Muscle layer of colon (tissue), 2 donors: ENCODE results near the gene ARPC4.
"Not testable (repeated sequence)": the region's sequence is repeated elsewhere in the genome, so short reads cannot be mapped to it uniquely, and the experiment has no call there.

Experiments used
- H3K27ac ChIP-seq: one replicate; pipeline ENCODE4 v1.7.0; 2013; ENCODE audit warnings: low read depth, mild to moderate bottlenecking, low read length, moderate library complexity
- H3K27me3 ChIP-seq, 2 donors: one replicate each; pipeline ENCODE4 v1.7.0; 2013; ENCODE audit warnings: low read length in 2 of 2, mild to moderate bottlenecking in 2 of 2; ENCODE audit not compliant: insufficient read depth in 2 of 2, control insufficient read depth in 1 of 2
- H3K36me3 ChIP-seq: one replicate; pipeline ENCODE4 v1.7.0; 2013; ENCODE audit warnings: mild to moderate bottlenecking, low read length; ENCODE audit not compliant: insufficient read depth
- H3K4me1 ChIP-seq: one replicate; pipeline ENCODE4 v1.7.0; 2013; ENCODE audit warnings: mild to moderate bottlenecking, low read length; ENCODE audit not compliant: insufficient read depth
- H3K4me3 ChIP-seq, 2 donors: one replicate each; pipeline ENCODE4 v1.7.0; 2013; ENCODE audit warnings: low read length in 2 of 2, low read depth in 1 of 2, mild to moderate bottlenecking in 1 of 2, moderate library complexity in 1 of 2
- H3K9ac ChIP-seq: one replicate; pipeline ENCODE4 v1.7.0; 2013; ENCODE audit warnings: low read length
- H3K9me3 ChIP-seq: one replicate; pipeline ENCODE4 v1.7.0; 2013; ENCODE audit warnings: mild to moderate bottlenecking, low read length
- donor health status: abdominal sarcoma.
- donor health status: Adenocarcinoma of cecum.

ARPC4 gene

DNA sequence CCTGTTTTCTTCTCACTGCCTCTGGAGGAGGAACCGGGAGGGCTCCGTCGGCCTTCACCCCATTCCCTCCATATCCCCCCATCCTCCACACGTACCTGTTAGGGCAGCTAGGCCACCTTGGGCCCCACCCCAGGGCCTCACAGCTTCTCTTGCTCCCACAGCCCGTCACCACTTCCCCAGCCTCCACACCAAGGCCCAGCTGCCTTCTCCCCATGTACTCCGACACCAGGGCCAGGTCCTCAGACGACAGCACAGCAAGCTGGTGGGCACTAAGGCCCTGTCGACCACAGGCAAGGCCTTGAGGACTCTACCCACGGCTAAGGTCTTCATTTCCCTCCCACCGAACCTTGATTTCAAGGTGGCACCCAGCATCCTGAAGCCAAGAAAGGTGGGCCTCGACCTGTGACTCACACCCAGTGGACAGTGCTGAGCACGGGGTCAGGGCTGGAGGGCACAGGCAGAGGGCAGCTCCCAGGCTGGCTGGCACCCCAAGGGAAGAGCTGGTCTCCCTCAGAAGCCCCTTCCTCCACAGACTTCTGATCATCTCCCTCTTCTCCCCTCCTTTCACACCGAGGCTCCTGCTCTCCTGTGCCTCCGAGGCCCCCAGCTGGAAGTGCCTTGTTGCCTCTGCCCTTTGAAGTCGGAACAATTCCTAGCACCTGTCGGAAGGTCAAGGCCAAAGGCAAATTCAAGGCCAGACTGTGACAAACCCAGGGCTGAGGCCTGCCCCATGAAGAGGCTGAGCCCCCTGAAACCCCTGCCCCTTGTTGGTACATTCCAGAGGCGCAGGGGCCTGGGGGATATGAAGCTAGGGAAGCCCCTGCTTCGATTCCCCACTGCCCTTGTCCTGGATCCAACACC lies 41.9 kb downstream of the ARPC4 start:
- Histone ChIP-seq H3K36me3 (peaks cover 42% of the 10 kb centered on the region), H3K27me3 (no peaks in the 10 kb centered on the region), H3K9me3 (no peaks in the 10 kb centered on the region)

DNA sequence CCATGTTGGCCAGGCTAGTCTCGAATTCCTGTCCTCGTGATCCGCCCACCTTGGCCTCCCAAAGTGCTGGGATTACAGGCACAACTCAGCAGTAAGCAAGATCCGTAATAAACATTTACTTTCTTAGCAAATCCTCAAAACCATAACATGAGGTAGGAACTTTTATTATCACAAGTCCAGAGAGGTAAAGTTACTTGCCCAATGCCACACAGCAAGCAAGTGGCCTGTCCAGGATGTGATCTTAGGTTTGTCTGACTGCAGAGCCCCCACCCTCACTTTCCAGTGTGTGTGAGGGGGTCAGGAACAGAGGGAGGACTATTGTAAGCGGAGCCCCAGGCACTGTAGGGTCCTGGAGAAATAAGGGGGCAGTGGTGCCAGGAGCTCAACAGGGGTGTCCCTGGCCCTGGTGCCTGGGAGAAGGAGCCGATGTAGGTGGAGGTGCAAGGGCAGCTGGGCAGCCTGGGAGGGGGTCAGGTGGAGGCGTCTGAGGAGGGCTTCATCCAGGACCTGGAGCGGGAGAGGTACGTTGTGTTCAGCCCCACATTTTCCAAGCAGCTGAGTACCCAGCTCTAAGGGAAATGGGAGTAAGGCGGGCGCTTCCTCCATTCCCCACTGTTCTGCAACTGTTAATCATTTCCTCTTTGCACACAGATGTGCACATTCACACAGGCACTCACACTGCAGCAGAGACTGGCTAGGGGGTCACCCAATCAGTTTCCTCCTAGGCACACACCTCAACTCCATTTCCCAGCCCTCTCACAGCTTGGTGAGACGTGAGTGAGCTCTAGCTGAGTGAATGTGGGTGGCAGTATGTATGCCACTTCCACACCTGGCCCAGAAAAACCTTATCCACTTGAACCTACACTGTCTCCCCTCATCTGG lies 45.1 kb downstream of the ARPC4 start:
- Histone ChIP-seq H3K27ac (no peak overlapping the region), H3K9ac (no peak overlapping the region), H3K4me1 (peaks cover 9% of the 10 kb centered on the region), H3K9me3 (no peaks in the 10 kb centered on the region), H3K27me3 (no peaks in the 10 kb centered on the region), H3K4me3 (no peak overlapping the region), H3K36me3 (peaks cover 54% of the 10 kb centered on the region)

More for the DNA sequence above, 41.9 kb downstream of the ARPC4 start:
- H3K4me3 ChIP-seq = no peak overlapping the region
- H3K4me1 ChIP-seq = no peaks in the 10 kb centered on the region
- H3K9ac ChIP-seq = no peak overlapping the region
- no peak overlapping the region for H3K27ac ChIP-seq

GRCh38 chr3:9838856-9839255 lies 46.0 kb downstream of the ARPC4 start:
- H3K36me3 ChIP-seq = peaks cover 47% of the 10 kb centered on the region

DNA sequence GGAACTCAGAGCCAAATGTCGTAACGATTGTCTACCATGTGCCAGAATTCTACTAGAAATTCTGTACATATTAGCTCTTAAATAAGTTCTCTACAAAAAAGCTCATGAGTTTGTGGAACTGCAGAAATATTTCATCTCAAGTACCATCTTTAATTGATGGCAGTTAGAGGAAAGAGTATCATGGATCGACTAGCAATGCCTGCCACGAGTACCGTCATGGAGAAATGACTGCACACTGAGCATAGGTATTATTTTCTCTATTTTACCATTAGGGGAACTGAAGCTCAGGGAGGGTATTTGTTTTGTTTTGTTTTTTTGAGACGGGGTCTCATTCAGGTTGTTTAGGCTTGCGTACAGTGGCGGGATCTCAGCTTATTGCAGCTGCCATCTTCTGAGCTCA lies 48.1 kb downstream of the ARPC4 start:
- no peak overlapping the region for H3K9ac ChIP-seq
- no peaks in the 10 kb centered on the region for H3K27me3 ChIP-seq
- H3K27ac ChIP-seq = no peak overlapping the region
- H3K4me3 ChIP-seq = no peak overlapping the region
- H3K36me3 ChIP-seq = peaks cover 39% of the 10 kb centered on the region
- H3K4me1 ChIP-seq = peaks cover 13% of the 10 kb centered on the region
- H3K9me3 ChIP-seq = no peaks in the 10 kb centered on the region

More at GRCh38 chr3:9838856-9839255, 46.0 kb downstream of the ARPC4 start:
- peaks cover 9% of the 10 kb centered on the region for H3K4me1 ChIP-seq
- no peaks in the 10 kb centered on the region for H3K27me3 ChIP-seq
- H3K27ac ChIP-seq = no peak overlapping the region
- no peak overlapping the region for H3K4me3 ChIP-seq
- H3K9me3 ChIP-seq = no peaks in the 10 kb centered on the region
- H3K9ac ChIP-seq = no peak overlapping the region

- Histone ChIP-seq H3K27ac (peak within 1 kb of the TSS; percentile 83), H3K9ac (peak within 1 kb of the TSS; percentile 60), H3K4me3 (peak within 1 kb of the TSS; percentile 64 to 86), H3K27me3 (no peaks in the 10 kb centered on the region), H3K36me3 (peaks cover 25% of the 10 kb centered on the region), H3K9me3 (no peaks in the 10 kb centered on the region), H3K4me1 (peaks cover 13% of the 10 kb centered on the region)
Observed at GRCh38 chr3:9843715-9844438, 51.0 kb downstream of the ARPC4 start, which contains the start of gene RPUSD3. Gene RPUSD3, minus strand, starts transcription at chr3:9844008. Its CDS starts 18 bp downstream, at chr3:9843990.

- H3K4me3 ChIP-seq = no peak overlapping the region
- no peak overlapping the region for H3K27ac ChIP-seq
- H3K4me1 ChIP-seq = peaks cover 13% of the 10 kb centered on the region
- H3K27me3 ChIP-seq = no peaks in the 10 kb centered on the region
- no peak overlapping the region for H3K9ac ChIP-seq
- H3K9me3 ChIP-seq = no peaks in the 10 kb centered on the region
- peaks cover 7% of the 10 kb centered on the region for H3K36me3 ChIP-seq
Observed at GRCh38 chr3:9846231-9846630, 53.3 kb downstream of the ARPC4 start.

DNA sequence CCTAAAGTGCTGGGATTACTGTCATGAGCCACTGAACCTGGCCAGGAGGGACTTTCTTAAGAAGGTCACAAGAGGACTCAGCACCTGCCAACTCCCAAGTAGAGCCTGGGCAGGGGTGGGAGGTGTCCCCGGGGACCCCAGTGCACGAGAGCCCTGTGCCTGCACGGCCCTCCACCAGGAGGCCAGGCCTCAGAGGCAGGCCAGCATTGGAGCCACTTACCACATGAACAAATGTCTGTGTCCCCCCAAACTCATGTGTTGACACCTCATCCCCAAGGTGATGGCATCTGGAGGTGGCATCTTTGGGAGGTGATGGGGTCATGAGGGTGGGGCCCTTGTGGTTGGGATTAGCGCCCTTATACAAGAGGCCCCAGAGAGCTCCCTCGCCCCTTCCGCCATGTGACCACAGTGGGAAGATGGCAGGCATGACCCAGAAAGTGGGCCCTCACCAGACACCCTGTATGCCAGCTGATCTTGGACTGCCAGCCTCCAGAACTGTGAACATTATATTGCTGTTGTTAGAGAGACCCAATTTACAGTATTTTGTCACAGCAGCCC lies 54.1 kb downstream of the ARPC4 start:
- peaks cover 10% of the 10 kb centered on the region for H3K4me1 ChIP-seq
- no peaks in the 10 kb centered on the region for H3K27me3 ChIP-seq
- H3K36me3 ChIP-seq = no peaks in the 10 kb centered on the region
- H3K9me3 ChIP-seq = no peaks in the 10 kb centered on the region
- H3K4me3 ChIP-seq = no peak overlapping the region
- H3K9ac ChIP-seq = no peak overlapping the region
- H3K27ac ChIP-seq = no peak overlapping the region

- H3K36me3 ChIP-seq, H3K4me1 ChIP-seq, H3K27ac ChIP-seq, H3K4me3 ChIP-seq, H3K9ac ChIP-seq, H3K27me3 ChIP-seq, H3K9me3 ChIP-seq: not testable (repeated sequence)
Observed at GRCh38 chr3:9847870-9848269, 55.0 kb downstream of the ARPC4 start.

- not testable (repeated sequence) for H3K4me3 ChIP-seq, H3K9ac ChIP-seq, H3K4me1 ChIP-seq, H3K27ac ChIP-seq, H3K9me3 ChIP-seq, H3K27me3 ChIP-seq, H3K36me3 ChIP-seq
Observed at GRCh38 chr3:9848860-9849259, 56.0 kb downstream of the ARPC4 start.

DNA sequence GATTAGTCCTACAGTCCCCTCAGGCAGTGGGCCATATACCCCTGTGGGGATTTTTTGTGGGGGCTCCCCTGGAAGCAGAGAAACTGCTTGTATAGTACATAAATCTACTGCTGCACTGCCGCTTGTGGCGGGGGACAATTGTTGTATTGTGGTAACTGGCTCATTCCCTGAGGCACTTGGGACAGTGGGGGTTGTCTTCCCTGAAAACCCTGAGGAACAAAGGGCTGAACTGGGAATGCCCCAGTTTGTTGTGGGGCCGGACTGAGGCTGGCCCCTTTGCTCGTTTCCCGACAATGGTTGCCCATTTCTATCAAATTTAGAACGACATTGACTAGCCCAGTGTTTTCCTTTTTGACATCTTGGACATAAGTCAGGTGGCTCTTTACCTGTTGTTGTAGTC lies 58.5 kb downstream of the ARPC4 start:
- not testable (repeated sequence) for H3K4me3 ChIP-seq, H3K9me3 ChIP-seq, H3K9ac ChIP-seq, H3K36me3 ChIP-seq, H3K27me3 ChIP-seq, H3K27ac ChIP-seq, H3K4me1 ChIP-seq

DNA sequence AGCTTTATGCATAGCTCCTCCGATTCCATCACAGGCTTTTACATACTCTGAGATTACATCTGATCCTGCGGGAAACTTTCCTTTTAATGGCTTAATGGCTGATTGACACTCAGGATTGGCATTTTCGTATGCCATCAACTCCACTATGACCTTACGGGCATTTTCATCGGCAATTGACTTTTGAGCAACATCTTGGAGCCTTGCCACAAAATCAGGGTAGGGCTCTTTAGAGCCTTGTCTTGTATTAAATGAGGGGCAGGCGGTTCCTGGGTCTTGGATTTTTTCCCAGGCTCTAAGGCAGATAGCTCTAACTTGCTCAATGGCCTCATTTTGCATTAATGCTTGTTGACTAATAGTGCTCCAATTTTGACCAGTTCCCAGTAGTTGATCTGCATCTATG lies 59.0 kb downstream of the ARPC4 start:
- H3K27me3 ChIP-seq, H3K4me3 ChIP-seq, H3K9ac ChIP-seq, H3K36me3 ChIP-seq, H3K27ac ChIP-seq, H3K4me1 ChIP-seq, H3K9me3 ChIP-seq: not testable (repeated sequence)
